ENCODE data around the gene VPS13A. TPM values are rescaled to one million over a fixed set of nuclear protein-coding genes. Genes with fewer than 3 reads are reported as not detected.
A peak's percentile ranks its signal among the peaks of the same experiment; 100 is the strongest.
"Not testable (repeated sequence)": the region's sequence is repeated elsewhere in the genome, so short reads cannot be mapped to it uniquely, and the experiment has no call there.

The VPS13A gene
- total RNA-seq, 1 experiment from 2014 or later = 28.4 TPM

DNA sequence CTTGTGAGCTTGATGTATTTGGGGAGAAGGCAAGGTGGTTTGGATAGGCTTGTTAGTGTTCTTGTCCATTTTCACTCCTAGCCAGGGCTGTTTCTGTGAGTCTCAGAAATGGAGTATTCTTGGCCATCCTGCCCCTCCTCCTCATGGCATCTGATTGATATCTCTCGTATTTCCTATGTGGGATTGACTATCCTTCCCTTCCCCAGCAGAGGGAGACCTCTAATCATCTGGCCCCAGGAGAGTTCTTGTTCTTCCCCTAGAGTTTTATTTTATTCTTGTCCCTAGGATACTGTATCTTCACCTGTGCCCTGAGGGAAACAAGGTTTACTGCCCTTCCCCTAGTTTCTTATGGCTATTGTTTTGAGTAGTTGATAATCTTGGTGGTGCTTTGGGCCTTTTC lies 114.4 kb downstream of the VPS13A start:
- DNase-seq (ENCODE audit: extremely low read depth, low read depth) = peak; percentile 21

DNA sequence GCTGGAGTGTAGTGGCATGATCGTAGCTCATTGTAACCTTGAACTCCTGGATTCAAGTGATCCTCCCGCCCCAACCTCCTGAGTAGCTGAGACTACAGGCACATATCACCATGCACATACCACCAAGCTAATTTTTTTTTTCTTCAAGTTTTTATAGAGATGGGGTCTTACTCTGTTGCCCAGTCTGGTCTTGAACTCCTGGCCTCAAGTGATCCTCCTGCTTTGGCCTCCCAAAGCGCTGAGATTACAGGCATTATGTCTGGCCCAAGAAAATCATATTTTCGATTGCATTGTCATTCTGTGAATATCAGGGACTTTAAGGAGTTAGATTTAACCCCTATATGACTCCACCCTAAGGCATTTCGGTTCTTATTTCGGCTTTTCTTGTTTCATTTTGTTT lies 116.6 kb downstream of the VPS13A start:
- DNase-seq (ENCODE audit: extremely low read depth, low read depth) = no peak

- no peak for DNase-seq (ENCODE audit: extremely low read depth, low read depth)
Observed at GRCh38 chr9:77304543-77304942, 127.2 kb downstream of the VPS13A start.

DNA sequence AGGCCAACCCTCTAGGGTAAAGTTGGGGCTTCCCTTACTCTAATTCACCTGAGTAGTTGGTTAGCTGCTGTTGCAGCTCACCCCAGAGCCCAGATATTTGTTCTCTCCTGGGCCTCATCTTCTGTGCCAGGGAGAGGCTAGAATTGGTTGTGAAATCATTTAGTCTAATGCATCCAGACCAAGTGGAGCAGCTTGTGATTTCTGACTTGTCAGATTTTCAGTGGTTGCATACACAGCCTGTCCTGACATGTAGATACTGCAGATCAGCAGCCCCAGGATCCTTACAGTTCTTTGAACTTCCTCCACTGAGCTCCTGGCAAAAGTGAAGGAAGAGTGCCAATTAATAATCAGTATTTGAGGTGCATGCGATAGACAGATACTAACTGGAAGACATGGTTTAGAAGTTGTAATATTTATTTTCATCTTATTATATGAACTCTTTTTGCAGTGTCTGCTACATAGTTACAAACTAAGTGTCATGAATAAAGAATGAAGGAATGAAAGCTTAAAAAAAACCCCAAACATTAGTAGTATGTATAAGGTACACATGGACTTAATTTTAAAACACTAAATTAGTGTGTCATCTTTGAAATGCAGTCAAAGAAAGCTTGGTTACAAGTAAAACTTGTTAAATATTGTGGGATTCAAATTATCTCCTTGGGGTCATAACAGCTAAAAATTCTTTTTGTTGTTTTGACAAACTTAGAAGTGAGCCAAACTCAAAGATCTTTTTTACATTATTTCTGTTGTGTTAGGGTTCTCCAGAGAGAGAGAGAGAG lies 128.5 kb downstream of the VPS13A start:
- DNase-seq (ENCODE audit: extremely low read depth, low read depth) = no peak

GRCh38 chr9:77307166-77307565 lies 129.8 kb downstream of the VPS13A start:
- DNase-seq (ENCODE audit: extremely low read depth, low read depth) = no peak

DNA sequence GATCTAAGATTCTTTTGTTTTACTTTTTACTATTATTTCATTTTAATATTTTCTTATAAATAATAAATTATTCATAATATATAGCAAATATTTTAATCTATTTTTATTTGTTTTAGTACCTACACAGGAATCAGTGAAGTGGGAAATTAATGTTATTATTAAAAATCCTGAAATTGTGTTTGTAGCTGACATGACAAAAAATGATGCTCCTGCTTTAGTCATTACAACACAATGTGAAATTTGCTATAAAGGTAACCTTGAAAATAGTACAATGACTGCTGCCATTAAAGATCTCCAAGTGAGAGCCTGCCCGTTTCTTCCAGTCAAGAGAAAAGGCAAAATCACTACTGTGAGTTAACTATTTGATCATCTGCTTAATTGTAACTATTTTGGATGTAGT lies 138.7 kb downstream of the VPS13A start:
- no peak for DNase-seq (ENCODE audit: extremely low read depth, low read depth)

DNA sequence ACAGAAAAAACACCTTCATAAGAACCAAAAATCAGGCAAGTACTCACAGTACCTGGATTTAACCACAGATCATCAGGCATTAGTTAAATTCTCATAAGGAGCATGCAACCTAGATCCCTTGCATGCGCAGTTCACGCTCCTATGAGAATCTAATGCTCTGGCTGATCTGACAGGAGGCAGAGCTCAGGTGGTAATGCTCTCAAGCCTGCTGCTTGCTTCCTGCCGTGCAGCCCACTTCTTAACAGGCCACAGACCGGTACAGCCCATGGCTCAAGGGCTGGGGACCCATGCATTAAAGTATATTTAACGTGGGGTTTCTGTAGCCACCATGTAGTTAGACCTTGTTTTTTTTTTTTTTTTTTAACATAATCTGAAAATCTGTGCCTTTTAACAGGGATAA lies 147.7 kb downstream of the VPS13A start:
- DNase-seq (ENCODE audit: extremely low read depth, low read depth) = no peak

GRCh38 chr9:77328102-77328501 lies 150.8 kb downstream of the VPS13A start:
- no peak for DNase-seq (ENCODE audit: extremely low read depth, low read depth)

DNA sequence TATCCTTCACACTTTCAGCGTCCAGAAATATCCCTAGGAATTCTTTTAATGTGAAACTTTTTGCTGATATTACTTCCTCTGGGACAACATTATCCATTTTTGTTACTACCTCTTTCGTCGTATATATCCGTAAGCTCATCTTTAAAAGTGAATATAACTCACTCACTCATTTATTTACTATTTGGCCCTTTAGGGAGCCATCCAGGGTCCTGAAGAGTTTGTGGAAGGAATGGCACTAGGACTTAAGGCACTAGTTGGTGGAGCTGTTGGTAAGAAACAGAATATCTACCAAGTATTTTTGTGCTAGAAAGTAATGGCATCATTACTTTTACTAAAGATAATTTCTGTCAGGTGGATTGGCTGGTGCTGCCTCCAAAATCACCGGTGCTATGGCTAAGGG lies 192.7 kb downstream of the VPS13A start:
- DNase-seq (ENCODE audit: extremely low read depth, low read depth) = no peak

DNA sequence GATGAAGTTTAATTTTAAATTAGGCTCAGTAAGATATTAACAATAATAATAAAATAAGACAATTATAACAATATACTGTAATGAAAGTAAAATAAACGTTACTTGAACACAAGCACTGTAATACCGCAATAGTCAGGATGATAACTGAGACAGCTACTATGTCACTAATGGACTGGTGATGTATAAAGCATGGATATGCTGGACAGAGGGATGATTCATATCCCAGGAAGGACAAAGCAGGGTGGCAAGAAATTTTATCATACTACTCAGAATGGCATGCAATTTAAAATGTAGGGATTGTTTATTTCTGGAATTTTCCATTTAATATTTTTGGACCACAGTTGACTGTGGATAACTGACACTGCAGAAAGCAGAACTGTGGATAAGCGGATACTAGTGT lies 196.9 kb downstream of the VPS13A start:
- no peak for DNase-seq (ENCODE audit: extremely low read depth, low read depth)

DNA sequence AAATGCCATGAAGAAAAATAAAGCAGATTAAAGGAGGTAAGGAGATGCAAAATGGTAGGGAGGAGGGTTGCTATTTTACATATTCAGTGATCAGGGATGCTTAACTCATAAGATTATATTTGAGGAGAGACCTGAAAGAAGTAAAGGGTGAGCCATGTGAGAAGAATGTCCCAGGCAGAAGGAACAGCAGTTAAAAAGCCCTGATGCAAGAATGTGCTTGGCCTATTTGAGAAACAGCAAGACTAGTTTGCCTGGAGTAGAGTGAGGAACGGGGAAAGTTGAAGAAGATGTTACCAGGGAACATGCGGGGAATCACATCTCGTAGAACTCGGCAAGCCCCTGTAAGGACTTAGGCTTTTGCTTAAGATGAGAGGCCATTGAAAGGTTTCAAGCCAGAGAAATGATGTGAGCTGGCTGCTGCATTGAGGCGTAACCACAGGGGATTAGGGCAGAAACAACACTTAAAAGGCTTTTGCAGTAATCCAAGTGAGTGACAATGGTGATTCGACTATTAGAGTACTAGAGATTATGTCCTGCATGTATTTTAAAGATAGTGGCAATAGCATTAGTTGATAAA lies 198.7 kb downstream of the VPS13A start:
- DNase-seq (ENCODE audit: extremely low read depth, low read depth) = no peak

GRCh38 chr9:77384406-77384805 lies 207.1 kb downstream of the VPS13A start:
- DNase-seq (ENCODE audit: extremely low read depth, low read depth) = no peak

DNA sequence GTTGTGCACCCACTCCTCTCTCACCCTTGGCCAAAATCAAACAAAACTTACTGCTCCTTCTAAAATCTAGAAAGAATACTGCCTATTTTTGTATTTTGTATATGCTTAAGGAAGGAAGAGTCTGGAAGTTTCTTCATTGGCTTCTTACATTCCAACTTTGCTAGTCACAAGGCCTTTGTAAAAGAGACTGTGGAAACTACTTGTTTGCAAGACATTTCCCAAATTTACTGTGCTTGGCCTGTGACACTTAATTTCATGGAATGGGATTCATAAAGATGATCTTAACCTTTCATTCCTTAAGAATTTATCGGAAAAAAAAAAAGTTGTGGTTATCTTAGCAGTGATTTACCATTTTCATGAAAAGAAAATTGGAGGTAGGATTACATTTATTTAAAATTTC lies 208.9 kb downstream of the VPS13A start:
- no peak for DNase-seq (ENCODE audit: extremely low read depth, low read depth)

DNA sequence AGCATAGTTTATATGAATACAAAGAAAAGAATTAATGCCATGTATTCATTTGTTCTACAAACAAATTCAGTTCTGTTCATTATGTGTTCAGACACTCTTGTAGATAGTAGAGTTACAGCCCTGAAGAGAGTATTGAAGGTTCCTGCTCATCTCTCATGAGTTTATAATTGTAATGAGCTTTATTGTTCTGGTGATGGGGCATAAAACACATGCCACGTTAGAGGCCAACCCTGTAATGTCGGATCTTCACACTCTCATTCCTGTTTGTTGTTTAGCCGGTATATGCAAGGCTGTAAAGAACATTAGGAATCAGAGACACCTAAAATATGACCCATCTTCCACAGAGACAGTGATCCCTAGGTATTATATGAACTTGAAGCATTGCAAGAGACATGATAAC lies 214.5 kb downstream of the VPS13A start:
- DNase-seq (ENCODE audit: extremely low read depth, low read depth) = no peak

DNA sequence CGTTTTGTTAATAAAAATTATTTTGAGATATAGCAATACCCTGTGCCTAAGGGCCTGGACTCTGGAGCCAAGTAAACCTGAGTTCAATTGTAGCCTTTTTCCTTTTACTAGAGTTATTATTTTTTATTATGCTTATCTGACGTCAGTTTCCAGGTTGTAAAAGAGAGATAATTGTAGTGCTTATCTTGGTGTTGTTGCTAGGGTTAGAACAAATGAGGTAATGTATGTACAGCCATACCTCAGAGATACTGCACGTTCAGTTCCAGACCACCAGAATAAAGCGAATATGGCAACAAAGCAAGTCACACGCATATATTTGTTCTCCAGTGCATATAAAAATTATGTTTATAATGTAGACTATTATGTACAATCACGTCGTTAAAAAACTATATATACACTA lies 215.0 kb downstream of the VPS13A start:
- DNase-seq (ENCODE audit: extremely low read depth, low read depth) = no peak

- not testable (repeated sequence) for DNase-seq (ENCODE audit: extremely low read depth, low read depth)
Observed at GRCh38 chr9:77398581-77398980, 221.2 kb downstream of the VPS13A start.

- no peak for DNase-seq (ENCODE audit: extremely low read depth, low read depth)
Observed at GRCh38 chr9:77399964-77400363, 222.6 kb downstream of the VPS13A start.

- no peak for DNase-seq (ENCODE audit: extremely low read depth, low read depth)
Observed at GRCh38 chr9:77402286-77402685, 225.0 kb downstream of the VPS13A start.

GRCh38 chr9:77403239-77403638 lies 225.9 kb downstream of the VPS13A start:
- DNase-seq (ENCODE audit: extremely low read depth, low read depth) = no peak

DNA sequence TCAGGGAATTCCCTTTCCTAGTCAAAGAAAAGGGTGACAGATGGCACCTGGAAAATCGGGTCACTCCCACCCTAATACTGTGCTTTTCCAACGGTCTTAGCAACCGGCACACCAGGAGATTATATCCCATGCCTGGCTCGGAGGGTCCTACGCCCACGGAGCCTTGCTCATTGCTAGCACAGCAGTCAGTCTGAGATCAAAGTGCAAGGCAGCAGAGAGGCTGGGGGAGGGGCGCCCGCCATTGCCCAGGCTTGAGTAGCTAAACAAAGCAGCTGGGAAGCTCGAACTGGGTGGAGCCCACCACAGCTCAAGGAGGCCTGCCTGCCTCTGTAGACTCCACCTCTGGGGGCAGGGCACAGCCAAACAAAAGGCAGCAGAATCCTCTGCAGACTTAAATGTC lies 231.2 kb downstream of the VPS13A start:
- DNase-seq (ENCODE audit: extremely low read depth, low read depth) = not testable (repeated sequence)

DNA sequence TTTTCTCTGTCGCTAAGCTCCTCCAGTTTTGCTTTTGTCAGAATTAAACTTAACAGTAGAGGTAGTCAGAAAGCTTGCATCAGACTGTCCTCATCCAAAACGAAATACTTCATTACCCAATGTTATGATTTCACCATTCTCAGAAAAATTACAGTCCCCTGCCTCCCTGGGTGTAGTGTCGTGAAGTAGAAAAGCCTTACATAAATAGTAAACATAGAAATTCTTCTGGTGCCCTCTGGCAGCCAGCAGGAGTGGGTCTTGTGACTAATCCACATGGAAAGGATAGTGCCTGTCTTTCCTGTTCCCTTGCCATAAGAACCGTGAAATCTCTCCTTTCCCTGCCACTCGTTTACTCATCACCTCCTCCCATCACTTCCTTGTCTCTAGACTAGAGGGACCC lies 240.2 kb downstream of the VPS13A start:
- DNase-seq (ENCODE audit: extremely low read depth, low read depth) = peak; percentile 81

DNA sequence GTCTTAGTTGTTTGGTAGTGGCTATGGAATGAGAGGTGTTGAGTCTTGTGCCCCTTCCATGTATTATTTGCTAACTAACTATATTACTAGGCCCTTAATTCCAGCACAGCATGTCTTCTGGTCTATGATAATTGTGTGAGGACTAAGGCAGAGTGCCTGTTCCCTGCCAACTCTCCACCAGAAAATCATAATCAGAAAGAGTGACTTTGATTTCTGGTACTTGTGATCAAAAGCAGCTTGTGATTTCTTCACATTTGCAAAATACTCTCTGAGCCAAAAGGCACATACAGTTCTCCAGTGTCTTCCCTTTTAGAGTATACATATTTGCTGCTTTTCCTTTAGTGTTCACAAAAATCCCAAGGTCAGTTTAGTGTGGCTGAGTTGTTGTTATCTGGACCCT lies 240.9 kb downstream of the VPS13A start:
- DNase-seq (ENCODE audit: extremely low read depth, low read depth) = no peak

DNA sequence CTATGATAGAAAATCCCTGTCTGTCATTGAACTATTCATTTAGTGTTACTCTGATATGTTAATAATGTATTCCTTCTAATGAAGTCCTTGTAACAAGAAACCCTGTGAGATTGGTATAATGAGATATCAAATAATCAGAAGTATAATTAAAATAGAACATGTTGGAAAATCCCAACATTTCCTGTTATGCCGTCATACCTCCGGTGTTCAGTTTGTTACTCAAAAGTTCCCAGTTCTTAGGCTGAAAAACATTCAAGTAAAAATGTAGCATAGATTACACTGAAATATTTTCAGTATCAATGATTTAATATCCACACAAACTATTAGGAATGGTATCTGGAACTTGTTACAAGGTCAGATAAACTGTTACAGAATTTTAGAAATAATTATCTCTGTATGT lies 243.3 kb downstream of the VPS13A start:
- no peak for DNase-seq (ENCODE audit: extremely low read depth, low read depth)
